WTC11 (cell line): ENCODE results near the gene ACBD3. TPM values are rescaled to one million over a fixed set of nuclear protein-coding genes. Genes with fewer than 3 reads are reported as not detected.

Experiments
- ATAC-seq: fragments of 200-7000 bp; cut with Tn5 transposase; 2 replicates; pipeline ENCODE4 v1.10.0; 2021; ENCODE audit warnings: mild to moderate bottlenecking, moderate library complexity
- CTCF ChIA-PET: fragments of 300-600 bp; sonication (Branson Sonifier 250); formaldehyde crosslinking; loops from one replicate; lab custom pipeline; 2021; ENCODE audit warnings: antibody characterized with exemption; lab: Charles Lee
- POLR2A ChIA-PET: fragments of 350-600 bp; sonication (Branson Sonifier 250); formaldehyde crosslinking; loops from one replicate; lab custom pipeline; 2021; ENCODE audit warnings: antibody characterized with exemption; lab: Charles Lee
- DNase-seq: peaks from one replicate; pipeline ENCODE4 v3.0.0; 2021; ENCODE audit warnings: low spot score
- H3K27ac Mint-ChIP-seq: 2 replicates; pipeline ENCODE4 v1.8.0; 2021; ENCODE audit warnings: mixed read lengths
- H3K27me3 Mint-ChIP-seq: 2 replicates; pipeline ENCODE4 v1.8.0; 2021; ENCODE audit warnings: low read depth, mild to moderate bottlenecking, moderate library complexity, mixed read lengths
- H3K36me3 Mint-ChIP-seq: 2 replicates; pipeline ENCODE4 v1.8.0; 2021; ENCODE audit warnings: mixed read lengths
- H3K4me1 Mint-ChIP-seq: 2 replicates; pipeline ENCODE4 v1.8.0; 2022; ENCODE audit warnings: mixed read lengths
- H3K4me3 Mint-ChIP-seq: 2 replicates; pipeline ENCODE4 v1.8.0; 2021; ENCODE audit warnings: mild to moderate bottlenecking, moderate library complexity, mixed read lengths
- H3K9me3 Mint-ChIP-seq: 2 replicates; pipeline ENCODE4 v1.8.0; 2021; ENCODE audit warnings: mixed read lengths
- ATF1 ChIP-seq: sonication (generic); formaldehyde crosslinking; IDR thresholded peaks from 2 replicates; pipeline ENCODE4 v1.8.1; 2023; ENCODE audit warnings: mild to moderate bottlenecking, moderate library complexity, missing genetic modification reagents
- CTCF ChIP-seq: fragments of 200-600 bp; IDR thresholded peaks from 2 replicates; pipeline ENCODE4 v1.8.0; 2022; ENCODE audit warnings: antibody characterized with exemption
- E2F4 ChIP-seq: sonication (generic); formaldehyde crosslinking; IDR thresholded peaks from 2 replicates; pipeline ENCODE4 v1.8.1; 2022; ENCODE audit warnings: low read depth, mild to moderate bottlenecking, moderate library complexity, missing genetic modification reagents, borderline replicate concordance
- FOXK1 ChIP-seq: sonication (generic); formaldehyde crosslinking; IDR thresholded peaks from 2 replicates; pipeline ENCODE4 v1.8.0; 2022; ENCODE audit warnings: mild to moderate bottlenecking, moderate library complexity, missing genetic modification reagents
- FOXP4 ChIP-seq: sonication (generic); formaldehyde crosslinking; IDR thresholded peaks from 2 replicates; pipeline ENCODE4 v1.8.0; 2022; ENCODE audit warnings: mild to moderate bottlenecking, missing genetic modification reagents
- IRF2 ChIP-seq: sonication (generic); formaldehyde crosslinking; IDR thresholded peaks from 2 replicates; pipeline ENCODE4 v1.8.0; 2022; ENCODE audit warnings: low read depth, missing genetic modification reagents, borderline replicate concordance
- MAX ChIP-seq: sonication (generic); formaldehyde crosslinking; IDR thresholded peaks from 2 replicates; pipeline ENCODE4 v1.8.0; 2022; ENCODE audit warnings: mild to moderate bottlenecking, missing genetic modification reagents
- NFATC4 ChIP-seq: fragments of 250-450 bp; sonication (Bioruptor Pico); IDR thresholded peaks from 2 replicates; pipeline ENCODE4 v1.9.0; 2021; ENCODE audit warnings: mild to moderate bottlenecking
- NFE2L1 ChIP-seq: sonication (generic); formaldehyde crosslinking; IDR thresholded peaks from 2 replicates; pipeline ENCODE4 v1.8.1; 2023; ENCODE audit warnings: missing genetic modification reagents
- PRDM15 ChIP-seq: sonication (generic); formaldehyde crosslinking; IDR thresholded peaks from 2 replicates; pipeline ENCODE4 v1.8.0; 2022; ENCODE audit warnings: missing genetic modification reagents
- RELA ChIP-seq: sonication (generic); formaldehyde crosslinking; IDR thresholded peaks from 2 replicates; pipeline ENCODE4 v1.8.1; 2022; ENCODE audit warnings: missing genetic modification reagents, mild to moderate bottlenecking, borderline replicate concordance
- SOX15 ChIP-seq: fragments of 250-450 bp; sonication (Bioruptor Pico); IDR thresholded peaks from 2 replicates; pipeline ENCODE4 v1.9.0; 2021; ENCODE audit warnings: mild to moderate bottlenecking
- STAT6 ChIP-seq: sonication (generic); formaldehyde crosslinking; conservative IDR thresholded peaks from 2 replicates; pipeline ENCODE4 v1.8.1; 2023; ENCODE audit warnings: mild to moderate bottlenecking, low read depth, missing genetic modification reagents, moderate library complexity
- TCF7 ChIP-seq: sonication (generic); formaldehyde crosslinking; IDR thresholded peaks from 2 replicates; pipeline ENCODE4 v1.8.0; 2022; ENCODE audit warnings: mild to moderate bottlenecking, low read depth, missing genetic modification reagents, moderate library complexity
- TEAD1 ChIP-seq: sonication (generic); formaldehyde crosslinking; IDR thresholded peaks from 2 replicates; pipeline ENCODE4 v1.8.0; 2022; ENCODE audit warnings: mild to moderate bottlenecking, missing genetic modification reagents
- USF2 ChIP-seq: sonication (generic); formaldehyde crosslinking; IDR thresholded peaks from 2 replicates; pipeline ENCODE4 v1.8.1; 2023; ENCODE audit warnings: mild to moderate bottlenecking, missing genetic modification reagents, moderate library complexity
- ZMAT4 ChIP-seq: fragments of 250-450 bp; sonication (Bioruptor Pico); IDR thresholded peaks from 2 replicates; pipeline ENCODE4 v1.9.0; 2021; ENCODE audit warnings: mild to moderate bottlenecking
- ZNF138 ChIP-seq: sonication (generic); formaldehyde crosslinking; conservative IDR thresholded peaks from 2 replicates; pipeline ENCODE4 v1.8.1; 2022; ENCODE audit warnings: mild to moderate bottlenecking, moderate library complexity, missing genetic modification reagents
- ZNF281 ChIP-seq: sonication (generic); formaldehyde crosslinking; IDR thresholded peaks from 2 replicates; pipeline ENCODE4 v1.8.0; 2023; ENCODE audit warnings: mild to moderate bottlenecking, missing genetic modification reagents
- total RNA-seq: library from RNA; stranded (reverse); gene quantifications from 3 replicates; pipeline ENCODE4 v1.2.3, GENCODE V29; 2021

Gene ACBD3
- total RNA-seq, 1 experiment from 2014 or later = 38.9 TPM

GRCh38 chr1:226095286-226095685, 91.3 kb downstream of the ACBD3 start:
- no peak for ATAC-seq
- no peaks in the 10 kb centered on the region for H3K36me3 Mint-ChIP-seq
- ChIA-PET POLR2A (no interaction called here), CTCF (interaction anchor here (0.6 to 5.2 kb wide), 5 partner anchors 12 to 1303 kb away, joined by 3 to 23 read pairs (median 3); partner anchors contain the start of gene H3-3A)
- no peak overlapping the region for H3K27ac Mint-ChIP-seq
- peaks cover 18% of the 10 kb centered on the region for H3K4me1 Mint-ChIP-seq
- TF ChIP-seq SOX15 (CRISPR knock-in tag) (no peak), ZMAT4 (no peak), PRDM15 (CRISPR knock-in tag) (no peak), MAX (CRISPR knock-in tag) (no peak), ZNF281 (CRISPR knock-in tag) (no peak), ATF1 (CRISPR knock-in tag) (no peak), USF2 (no peak), CTCF (no peak), NFATC4 (CRISPR knock-in tag) (no peak), TCF7 (no peak), STAT6 (CRISPR knock-in tag) (no peak), E2F4 (CRISPR knock-in tag) (no peak), TEAD1 (CRISPR knock-in tag) (no peak), ZNF138 (no peak), IRF2 (no peak), FOXK1 (CRISPR knock-in tag) (no peak), FOXP4 (CRISPR knock-in tag) (no peak), RELA (CRISPR knock-in tag) (no peak), NFE2L1 (CRISPR knock-in tag) (no peak)
- H3K9me3 Mint-ChIP-seq = no peaks in the 10 kb centered on the region
- DNase-seq = no peak
- no peak overlapping the region for H3K4me3 Mint-ChIP-seq
- H3K27me3 Mint-ChIP-seq = peaks cover 18% of the 10 kb centered on the region
